Activated B cell treated with CpG ODN at 0.5 μM for 24 hours (primary cell): ENCODE results near the gene ZNF41. TPM values are rescaled to one million over a fixed set of nuclear protein-coding genes. Genes with fewer than 3 reads are reported as not detected.
A peak's percentile ranks its signal among the peaks of the same experiment; 100 is the strongest.

Experiments
- ATAC-seq: fragments of 200-7000 bp; cut with Tn5 transposase; one replicate; pipeline ENCODE4 v1.10.0; 2021; ENCODE audit warnings: low read depth, mild to moderate bottlenecking, moderate library complexity
- CTCF ChIA-PET: fragments of 350-600 bp; sonication (Branson Sonifier 250); formaldehyde crosslinking; loops from one replicate; lab custom pipeline; 2021; ENCODE audit warnings: antibody characterized with exemption; lab: Charles Lee
- POLR2A ChIA-PET: fragments of 350-600 bp; sonication (Branson Sonifier 250); formaldehyde crosslinking; loops from one replicate; lab custom pipeline; 2021; ENCODE audit warnings: antibody characterized with exemption; lab: Charles Lee
- DNase-seq: peaks from one replicate; pipeline ENCODE4 v3.0.0; 2022
- H3K27ac Mint-ChIP-seq: one replicate; pipeline ENCODE4 v1.8.0; 2020; ENCODE audit warnings: mixed read lengths
- H3K27me3 Mint-ChIP-seq: one replicate; pipeline ENCODE4 v1.8.0; 2021; ENCODE audit warnings: mixed read lengths
- H3K36me3 Mint-ChIP-seq: one replicate; pipeline ENCODE4 v1.8.0; 2021; ENCODE audit warnings: low read depth, mixed read lengths
- H3K4me1 Mint-ChIP-seq: one replicate; pipeline ENCODE4 v1.8.0; 2021; ENCODE audit warnings: mixed read lengths
- H3K4me3 Mint-ChIP-seq: one replicate; pipeline ENCODE4 v1.8.0; 2020; ENCODE audit warnings: mild to moderate bottlenecking, mixed read lengths
- H3K9me3 Mint-ChIP-seq: one replicate; pipeline ENCODE4 v1.8.0; 2020; ENCODE audit warnings: mixed read lengths
- intact Hi-C: fragments of 100-400 bp; cut with micrococcal nuclease; formaldehyde crosslinking; loops from one replicate; pipeline ENCODE4 v1.15.1; 2024
- total RNA-seq: library from RNA; stranded (reverse); gene quantifications from 2 replicates; pipeline ENCODE4 v1.2.3, GENCODE V29; 2022
- TF ChIP-seq, protein P1 (sequence below): fragments of 200-600 bp; IDR thresholded peaks from one replicate; pipeline ENCODE4 v1.8.0; 2022; ENCODE audit warnings: antibody characterized with exemption, mild to moderate bottlenecking

The ZNF41 gene
- total RNA-seq, result 15.4 and 19.2 TPM in 2 replicates

DNA sequence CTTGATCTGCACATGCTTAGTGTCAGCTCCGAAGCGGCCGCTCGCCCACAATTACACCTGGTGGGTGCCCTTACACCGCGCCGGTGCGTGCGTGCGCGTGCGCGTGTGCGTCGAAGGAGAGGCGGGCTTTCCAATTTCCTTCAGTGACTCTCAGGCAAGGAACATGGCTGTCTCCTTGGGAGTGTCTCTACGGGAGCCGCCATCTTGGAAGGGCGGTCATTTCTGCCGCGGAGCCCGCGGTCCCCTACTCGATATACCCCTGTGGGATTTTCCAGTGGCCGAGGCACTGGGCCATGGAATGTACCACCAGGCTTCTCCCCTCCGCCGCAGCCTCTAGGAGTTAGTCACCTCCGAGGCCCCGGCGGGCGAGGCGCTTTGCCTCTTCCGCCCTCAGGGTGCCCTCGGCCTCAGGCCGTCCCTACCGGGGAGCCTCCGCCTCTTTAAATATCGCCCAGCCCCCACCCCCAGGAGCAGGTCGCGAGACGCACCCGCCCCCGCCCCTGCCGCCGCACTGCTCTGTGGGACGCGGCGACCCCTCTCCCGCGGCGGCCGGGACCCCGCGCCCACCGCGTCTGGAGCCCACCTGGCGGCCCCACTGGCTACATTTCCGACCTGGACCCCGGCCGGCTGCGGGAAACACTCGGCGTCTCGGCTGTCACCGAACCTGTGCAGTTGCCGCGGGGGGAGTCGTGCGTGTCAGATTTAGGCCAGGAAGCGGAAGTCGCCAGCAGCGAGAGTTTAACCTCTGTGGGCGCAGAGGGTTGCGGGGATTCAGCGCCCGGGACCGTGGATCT lies at the start of gene ZNF41:
Gene ZNF41 (minus strand): TSS at position 711 of the 794 bp plus-strand sequence. CDS start 15,741 bp downstream, outside the sequence.
- H3K27me3 Mint-ChIP-seq, result no peaks in the 10 kb centered on the region
- DNase-seq, result peak; percentile 63
- peak; percentile 78 for ATAC-seq
- H3K9me3 Mint-ChIP-seq, result no peaks in the 10 kb centered on the region
- H3K4me1 Mint-ChIP-seq, result peaks cover 42% of the 10 kb centered on the region
- intact Hi-C loops, result loop anchor here (2.0 kb wide), 7 partner anchors 40 to 292 kb away; partner anchors contain the start of genes ARAF, CDK16, USP11 and UXT
- H3K27ac Mint-ChIP-seq, result peak within 1 kb of the TSS; percentile 92
- peaks cover 5% of the 10 kb centered on the region for H3K36me3 Mint-ChIP-seq
- CTCF ChIA-PET, result interaction anchor here (0.6 to 0.9 kb wide), 3 partner anchors 14 to 99 kb away, joined by 3 read pairs; no protein-coding TSS in a partner anchor
- POLR2A ChIA-PET, result interaction anchor here (0.6 to 1.6 kb wide), 8 partner anchors 66 to 292 kb away, joined by 3 to 5 read pairs (median 4); partner anchors contain the start of gene CDK16
- H3K4me3 Mint-ChIP-seq, result peak within 1 kb of the TSS; percentile 90
- TF ChIP-seq, protein P1, sequence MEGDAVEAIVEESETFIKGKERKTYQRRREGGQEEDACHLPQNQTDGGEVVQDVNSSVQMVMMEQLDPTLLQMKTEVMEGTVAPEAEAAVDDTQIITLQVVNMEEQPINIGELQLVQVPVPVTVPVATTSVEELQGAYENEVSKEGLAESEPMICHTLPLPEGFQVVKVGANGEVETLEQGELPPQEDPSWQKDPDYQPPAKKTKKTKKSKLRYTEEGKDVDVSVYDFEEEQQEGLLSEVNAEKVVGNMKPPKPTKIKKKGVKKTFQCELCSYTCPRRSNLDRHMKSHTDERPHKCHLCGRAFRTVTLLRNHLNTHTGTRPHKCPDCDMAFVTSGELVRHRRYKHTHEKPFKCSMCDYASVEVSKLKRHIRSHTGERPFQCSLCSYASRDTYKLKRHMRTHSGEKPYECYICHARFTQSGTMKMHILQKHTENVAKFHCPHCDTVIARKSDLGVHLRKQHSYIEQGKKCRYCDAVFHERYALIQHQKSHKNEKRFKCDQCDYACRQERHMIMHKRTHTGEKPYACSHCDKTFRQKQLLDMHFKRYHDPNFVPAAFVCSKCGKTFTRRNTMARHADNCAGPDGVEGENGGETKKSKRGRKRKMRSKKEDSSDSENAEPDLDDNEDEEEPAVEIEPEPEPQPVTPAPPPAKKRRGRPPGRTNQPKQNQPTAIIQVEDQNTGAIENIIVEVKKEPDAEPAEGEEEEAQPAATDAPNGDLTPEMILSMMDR, result no peak

DNA sequence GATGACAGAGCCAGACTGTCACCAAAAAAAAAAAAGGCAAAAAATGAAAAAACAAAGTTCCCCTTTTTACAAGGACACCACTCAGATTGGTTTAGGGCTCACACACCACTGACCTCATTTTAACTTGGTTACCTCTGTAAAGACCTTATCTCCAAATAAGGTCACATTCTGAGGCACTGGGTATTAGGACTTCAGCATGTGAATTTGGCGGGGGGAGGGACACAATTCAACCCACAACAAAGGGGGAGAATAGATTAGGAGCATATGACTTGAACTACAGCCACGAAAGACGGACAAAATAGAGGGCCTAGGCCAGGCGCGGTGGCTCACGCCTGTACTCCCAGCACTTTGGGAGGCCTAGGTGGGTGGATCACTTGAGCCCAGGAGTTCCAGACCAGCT lies 47.0 kb upstream of the ZNF41 start:
- Mint-ChIP-seq H3K27ac (no peak overlapping the region), H3K9me3 (no peaks in the 10 kb centered on the region), H3K4me3 (no peak overlapping the region), H3K4me1 (peaks cover 3% of the 10 kb centered on the region), H3K27me3 (no peaks in the 10 kb centered on the region), H3K36me3 (no peaks in the 10 kb centered on the region)
- TF ChIP-seq, protein P1, result no peak
- CTCF ChIA-PET, result no interaction called here
- POLR2A ChIA-PET, result interaction anchor here (0.6 to 0.7 kb wide), 2 partner anchors 26 to 43 kb away, joined by 6 to 8 read pairs; no protein-coding TSS in a partner anchor
- intact Hi-C loops, result no loop called here
- no peak for DNase-seq
- peak; percentile 74 for ATAC-seq

DNA sequence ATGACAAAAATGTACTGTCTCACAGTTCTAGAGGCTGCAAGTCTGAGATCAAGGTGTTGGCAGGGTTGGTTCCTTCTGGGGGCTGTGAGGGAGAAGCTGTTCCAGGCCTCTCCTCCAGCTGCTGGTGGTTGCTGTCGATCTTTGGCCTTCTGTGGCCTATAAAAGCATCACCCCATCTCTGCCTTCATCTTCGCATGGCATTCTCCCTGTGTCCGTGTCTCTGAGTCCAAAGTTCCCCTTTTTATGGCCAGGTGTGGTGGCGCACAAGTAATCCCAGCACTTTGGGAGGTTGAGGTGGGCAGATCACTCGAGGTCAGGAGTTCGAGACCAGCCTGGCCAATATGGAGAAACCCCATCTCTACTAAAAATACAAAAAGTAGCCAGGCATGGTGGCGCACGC lies 46.5 kb upstream of the ZNF41 start:
- Mint-ChIP-seq H3K36me3 (no peaks in the 10 kb centered on the region), H3K4me3 (no peak overlapping the region), H3K27ac (no peak overlapping the region), H3K9me3 (no peaks in the 10 kb centered on the region), H3K4me1 (peaks cover 3% of the 10 kb centered on the region), H3K27me3 (no peaks in the 10 kb centered on the region)
- ATAC-seq, result no peak
- intact Hi-C loops, result no loop called here
- CTCF ChIA-PET, result no interaction called here
- no peak for DNase-seq
- POLR2A ChIA-PET, result no interaction called here
- TF ChIP-seq, protein P1, result no peak

- H3K27ac Mint-ChIP-seq, result no peak overlapping the region
- intact Hi-C loops, result loop anchor here (1.0 to 5.0 kb wide), 7 partner anchors 26 to 766 kb away; partner anchors contain the start of genes SLC9A7, UBA1, USP11 and ZNF41
These were observed 40.7 kb upstream of the ZNF41 start for GRCh38 chrX:47523713-47524166.

More at GRCh38 chrX:47523713-47524166, 40.7 kb upstream of the ZNF41 start:
- DNase-seq, result no peak
- ChIA-PET POLR2A (interaction anchor here (0.6 to 1.7 kb wide), 13 partner anchors 9 to 544 kb away, joined by 3 to 10 read pairs (median 4); partner anchors contain the start of genes UBA1 and USP11), CTCF (interaction anchor here (0.6 to 3.5 kb wide), 14 partner anchors 9 to 620 kb away, joined by 3 to 28 read pairs (median 5); partner anchors contain the start of gene CDK16)
- no peaks in the 10 kb centered on the region for H3K36me3 Mint-ChIP-seq
- peak; percentile 32 for ATAC-seq
- peaks cover 2% of the 10 kb centered on the region for H3K4me1 Mint-ChIP-seq
- peak overlapping the region; percentile 73 for H3K4me3 Mint-ChIP-seq
- no peaks in the 10 kb centered on the region for H3K9me3 Mint-ChIP-seq
- TF ChIP-seq, protein P1, result no peak
- no peaks in the 10 kb centered on the region for H3K27me3 Mint-ChIP-seq
